Mucosa of descending colon (tissue), 3 donors: ENCODE measurements around the gene ATP5ME. TPM values are rescaled to one million over a fixed set of nuclear protein-coding genes. Genes with fewer than 3 reads are reported as not detected.

Experiments used
- ATAC-seq: fragments of 200-7000 bp; cut with Tn5 transposase; one replicate; pipeline ENCODE4 v1.9.1; 2020; ENCODE audit warnings: mild to moderate bottlenecking, moderate library complexity
- DNase-seq, 3 donors: peaks; one replicate each; pipeline ENCODE4 v3.0.0-alpha.2; 2020
- H3K36me3 ChIP-seq: fragments of 200-600 bp; one replicate; pipeline ENCODE4 v1.8.0; 2021; ENCODE audit warnings: low read depth, mild to moderate bottlenecking
- H3K4me1 ChIP-seq: fragments of 200-600 bp; one replicate; pipeline ENCODE4 v1.8.0; 2021; ENCODE audit warnings: low read depth, mild to moderate bottlenecking
- H3K4me3 ChIP-seq: fragments of 200-600 bp; one replicate; pipeline ENCODE4 v1.8.0; 2021; ENCODE audit warnings: mild to moderate bottlenecking
- H3K9me3 ChIP-seq: fragments of 200-600 bp; one replicate; pipeline ENCODE4 v1.8.0; 2021; ENCODE audit warnings: mild to moderate bottlenecking
- CTCF ChIP-seq: fragments of 200-600 bp; IDR thresholded peaks from one replicate; pipeline ENCODE4 v1.8.0; 2022; ENCODE audit warnings: antibody characterized with exemption, mild to moderate bottlenecking
- intact Hi-C, 2 donors: fragments of 100-400 bp; cut with DNase I in 1 of 2; cut with micrococcal nuclease in 1 of 2; formaldehyde crosslinking; loops; one replicate each; pipeline versions ENCODE4 v1.11.0 to v1.11.1; 2022; cut with DNase I, micrococcal nuclease
- total RNA-seq, 3 donors: library from RNA; stranded (reverse); fragmentation: NEBNext Ultra II Directional in 2 of 3; extraction: Animal tissue kit (Norgen Biotek cat#: 25700) in 2 of 3; gene quantifications; one replicate each; pipeline versions ENCODE4 v1.2.1 to v1.2.4, GENCODE V29; 2021 to 2023
- donor health status: DM: no; HTN: no; CAD: no; lungs with moderate emphysema.
- donor health status: DM: no; HTN: no; CAD: no.
- donor health status: DM: no; HTN: yes; CAD: no.

The ATP5ME gene
- total RNA-seq, 3 donors from 2014 or later: 330 to 467 (median 399) TPM

DNA sequence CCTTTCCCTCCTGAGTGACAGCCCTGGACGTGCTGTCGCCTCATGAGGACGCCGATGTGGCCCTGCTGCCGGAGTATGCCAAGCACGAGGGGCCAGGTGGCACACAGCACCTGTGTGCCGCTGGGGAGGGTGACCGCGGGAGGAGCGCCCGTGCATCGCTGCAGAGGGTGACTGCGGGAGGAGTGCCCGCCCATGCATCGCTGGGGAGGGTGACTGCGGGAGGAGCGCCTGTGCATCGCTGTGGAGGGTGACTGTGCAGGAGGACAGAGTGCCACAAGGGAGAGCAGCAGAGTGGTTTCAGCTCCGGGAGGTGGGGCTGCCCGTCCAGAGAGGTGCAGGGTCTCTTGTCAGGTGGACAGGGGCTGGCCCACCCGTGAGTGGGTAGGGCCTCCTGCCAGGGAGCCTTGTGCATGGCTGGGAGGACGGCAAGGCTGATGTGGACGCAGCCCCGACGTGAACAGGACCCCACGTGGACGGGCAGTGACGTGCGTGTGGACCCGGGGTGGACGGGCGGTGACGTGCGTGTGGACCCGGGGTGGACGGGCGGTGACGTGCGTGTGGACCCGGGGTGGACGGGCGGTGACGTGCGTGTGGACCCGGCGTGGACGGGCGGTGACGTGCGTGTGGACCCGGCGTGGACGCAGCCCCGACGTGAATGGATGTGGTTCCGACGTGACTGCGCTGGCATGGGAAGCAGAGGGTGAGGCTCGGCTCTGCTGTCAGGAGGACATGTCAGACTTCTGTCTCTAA is 46.2 kb upstream of the ATP5ME start:
- Histone ChIP-seq H3K36me3 (no peaks in the 10 kb centered on the region), H3K4me3 (no peak overlapping the region), H3K4me1 (peaks cover 15% of the 10 kb centered on the region), H3K9me3 (no peaks in the 10 kb centered on the region)
- intact Hi-C loops: no loop called here
- ATAC-seq: no peak
- TF ChIP-seq CTCF: no peak
- no peak for DNase-seq

- no peak for TF ChIP-seq CTCF
- ATAC-seq (no peak), DNase-seq (no peak)
- H3K9me3 ChIP-seq: no peaks in the 10 kb centered on the region
- H3K36me3 ChIP-seq: no peaks in the 10 kb centered on the region
- peaks cover 6% of the 10 kb centered on the region for H3K4me1 ChIP-seq
- intact Hi-C loops: no loop called here
- H3K4me3 ChIP-seq: no peak overlapping the region
Measured at GRCh38 chr4:718460-718859, 44.4 kb upstream of the ATP5ME start.

DNA sequence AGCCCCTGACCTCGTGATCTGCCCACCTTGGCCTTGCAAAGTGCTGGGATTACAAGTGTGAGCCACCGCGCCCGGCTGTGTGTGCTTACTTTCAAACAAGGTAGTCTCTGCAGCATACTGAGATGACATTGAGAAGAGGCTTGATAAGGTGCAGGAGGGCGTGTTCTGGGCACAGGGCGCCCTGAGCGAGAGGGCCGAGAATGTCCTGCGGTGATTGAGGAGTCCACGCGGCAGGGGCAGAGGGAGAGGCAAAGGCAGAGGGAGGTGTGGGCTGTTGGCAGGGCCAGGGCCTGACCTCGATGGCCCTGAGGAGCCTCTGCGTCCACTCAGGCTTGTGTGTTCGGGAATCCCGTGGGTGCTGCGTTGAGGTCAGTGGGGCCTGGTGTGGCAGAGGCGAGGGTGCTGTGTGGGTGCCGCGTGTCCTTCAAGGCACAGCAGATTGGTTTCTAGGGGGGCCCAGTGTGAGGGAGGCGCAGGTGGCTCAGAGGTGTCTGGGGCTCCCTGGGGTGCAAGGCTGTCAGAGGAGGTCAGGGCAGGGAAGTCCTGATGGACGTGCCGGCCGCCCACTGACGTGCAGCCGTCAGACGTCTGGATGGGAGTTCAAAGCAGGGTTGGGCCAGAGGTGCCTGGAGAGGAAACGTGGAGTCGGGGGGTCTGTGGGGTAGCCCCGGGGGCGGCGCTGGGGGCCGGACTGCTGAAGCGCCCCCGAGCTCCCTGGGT is 43.7 kb upstream of the ATP5ME start:
- Histone ChIP-seq H3K9me3 (no peaks in the 10 kb centered on the region), H3K4me1 (peaks cover 6% of the 10 kb centered on the region), H3K36me3 (no peaks in the 10 kb centered on the region), H3K4me3 (no peak overlapping the region)
- ATAC-seq (peak; percentile 26), DNase-seq (no peak)
- no peak for TF ChIP-seq CTCF
- intact Hi-C loops: no loop called here

DNA sequence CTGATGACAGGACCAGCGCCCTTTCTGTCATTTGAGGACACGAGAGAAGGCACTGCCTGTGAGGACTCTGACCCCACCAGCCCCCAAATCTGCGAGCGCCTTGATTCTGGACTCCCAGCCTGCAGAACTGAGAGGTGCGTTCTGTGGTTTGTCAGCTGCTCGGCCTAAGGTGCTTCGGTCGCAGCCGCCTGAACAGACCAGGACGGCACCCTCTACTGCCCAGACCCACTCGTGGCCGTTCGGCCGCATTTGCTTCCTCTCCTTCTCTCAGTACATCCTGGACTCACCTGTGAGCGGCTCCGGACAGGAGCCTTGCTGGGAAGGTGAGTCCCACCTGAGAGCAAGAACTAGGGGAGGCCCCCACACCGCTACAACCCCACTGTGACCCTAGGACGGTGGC is 40.0 kb upstream of the ATP5ME start:
- intact Hi-C loops: no loop called here
- H3K4me3 ChIP-seq: no peak overlapping the region
- no peak for TF ChIP-seq CTCF
- H3K4me1 ChIP-seq: peaks cover 6% of the 10 kb centered on the region
- ATAC-seq (no peak), DNase-seq (no peak)
- H3K9me3 ChIP-seq: no peaks in the 10 kb centered on the region
- H3K36me3 ChIP-seq: no peaks in the 10 kb centered on the region

GRCh38 chr4:712916-713632 is 39.0 kb upstream of the ATP5ME start:
- H3K4me1 ChIP-seq: peaks cover 13% of the 10 kb centered on the region
- intact Hi-C loops: no loop called here
- H3K36me3 ChIP-seq: no peaks in the 10 kb centered on the region
- H3K9me3 ChIP-seq: no peaks in the 10 kb centered on the region
- DNase-seq (no peak), ATAC-seq (no peak)
- no peak overlapping the region for H3K4me3 ChIP-seq
- no peak for TF ChIP-seq CTCF
